Stomach (tissue), 9 donors: ENCODE data around the gene FBXO9. TPM values are rescaled to one million over a fixed set of nuclear protein-coding genes. Genes with fewer than 3 reads are reported as not detected.

Experiments
- DNase-seq, 2 donors: peaks; one replicate each; pipeline versions ENCODE4 v3.0.0 to v3.0.0-alpha.2; 2013 to 2019
- H3K27ac ChIP-seq, 5 donors: fragments of 200-600 bp in 4 of 5; sonication (generic) in 4 of 5; one replicate each; pipeline ENCODE4 v1.5.1; 2013 to 2019; ENCODE audit warnings: mild to moderate bottlenecking in 1 of 5, moderate library complexity in 1 of 5
- H3K27me3 ChIP-seq, 3 donors: fragments of 200-600 bp; sonication (generic); one replicate each; pipeline ENCODE4 v1.5.1; 2017 to 2019; ENCODE audit warnings: mixed run types in 1 of 3
- H3K36me3 ChIP-seq, 4 donors: fragments of 200-600 bp; sonication (generic); 1 replicate in 3 of 4; 2 replicates in 1 of 4; pipeline ENCODE4 v1.5.1; 2016 to 2019
- H3K4me1 ChIP-seq, 4 donors: fragments of 200-600 bp; sonication (generic); one replicate each; pipeline ENCODE4 v1.5.1; 2016 to 2019
- H3K4me3 ChIP-seq, 4 donors: fragments of 200-600 bp; sonication (generic) in 3 of 4; one replicate each; pipeline ENCODE4 v1.5.1; 2016 to 2019; ENCODE audit warnings: mild to moderate bottlenecking in 1 of 4
- H3K9me3 ChIP-seq, 4 donors: fragments of 200-600 bp; sonication (generic); one replicate each; pipeline ENCODE4 v1.5.1; 2016 to 2019
- EP300 ChIP-seq: sonication (generic); formaldehyde crosslinking; IDR thresholded peaks from one replicate; pipeline ENCODE4 v1.6.1; 2017; ENCODE audit warnings: antibody characterized with exemption
- POLR2A ChIP-seq, 4 donors: fragments of 450-650 bp; IDR thresholded peaks; one replicate each; pipeline ENCODE4 v1.6.1; 2016; ENCODE audit warnings: antibody characterized with exemption in 4 of 4, control low read depth in 2 of 4, mild to moderate bottlenecking in 1 of 4, moderate library complexity in 1 of 4
- POLR2AphosphoS5 ChIP-seq, 3 donors: sonication (generic); formaldehyde crosslinking; IDR thresholded peaks; one replicate each; pipeline ENCODE4 v1.6.1; 2016; ENCODE audit warnings: antibody characterized with exemption in 3 of 3
- WGBS, 5 donors: extraction: QIAGEN DNeasy Blood & Tissue Kit in 3 of 5; methylation state at CpG; one replicate each; pipeline versions ENCODE4 v1.1.5 to v1.1.7; 2013 to 2018; 5-methylcytosine and 5-hydroxymethylcytosine counted together
- intact Hi-C: fragments of 100-400 bp; cut with DNase I; formaldehyde crosslinking; loops from one replicate; pipeline ENCODE4 v1.15.1; 2023; ENCODE audit warnings: low total_unique reads
- polyA plus RNA-seq, 3 donors: library from polyadenylated mRNA; stranded (reverse); fragments of 200-250 nt; gene quantifications; one replicate each; pipeline ENCODE4 v1.2.3, GENCODE V29; 2013
- total RNA-seq, 5 donors: library from RNA; depleted of rRNA; stranded (reverse); fragments of >200 nt; gene quantifications; one replicate each; pipeline versions ENCODE4 v1.1.0 to v1.2.3, GENCODE V29; 2014 to 2016
- TF ChIP-seq, protein P1 (sequence below), 7 experiments: fragments of 450-650 bp in 4 of 7; fragments of 200-600 bp in 3 of 7; sonication (generic) in 3 of 7; IDR thresholded peaks; one replicate each; pipeline ENCODE4 v1.5.1; 2016 to 2019; ENCODE audit warnings: antibody characterized with exemption in 7 of 7, control low read depth in 2 of 7, mild to moderate bottlenecking in 1 of 7
- donor health status: healthy with polysubstance abuse.
- donor health status: Bipolar disorder and iron deficiency.
- donor health status: healthy.

Gene FBXO9
- total and polyA plus RNA-seq, 8 donors = 33.9 to 119 (median 59.9) TPM

DNA sequence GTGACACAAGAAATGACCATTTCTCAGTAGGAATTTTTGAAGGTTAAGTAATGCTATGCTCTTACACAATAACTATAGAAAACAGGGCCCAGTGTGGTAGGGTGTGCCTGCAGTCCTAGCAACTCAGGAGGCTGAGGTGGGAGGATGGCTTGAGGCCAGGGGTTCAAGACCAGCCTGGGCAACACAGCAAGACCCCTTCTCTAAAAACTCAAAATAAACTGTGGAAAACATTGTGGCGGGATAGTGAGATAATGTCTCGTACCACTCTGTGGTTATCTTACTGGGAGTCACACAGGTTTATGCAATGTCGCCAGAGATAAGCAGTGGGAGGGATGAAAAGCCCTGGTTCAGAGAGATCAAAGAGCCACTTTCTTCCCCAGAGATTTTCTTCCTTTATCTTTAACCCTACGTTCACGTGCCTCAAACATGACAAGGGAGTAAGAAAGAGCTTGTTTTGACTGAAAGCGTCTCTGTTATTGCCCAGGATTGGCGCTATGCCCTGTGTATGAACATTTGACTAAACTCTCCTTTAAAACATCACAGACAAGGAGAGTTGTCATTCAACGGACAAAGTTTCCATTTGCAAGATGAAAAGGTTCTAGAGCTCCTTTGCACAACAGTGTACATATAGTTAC lies 69.5 kb downstream of the FBXO9 start:
- H3K27ac ChIP-seq = no peak overlapping the region
- intact Hi-C loops = no loop called here

DNA sequence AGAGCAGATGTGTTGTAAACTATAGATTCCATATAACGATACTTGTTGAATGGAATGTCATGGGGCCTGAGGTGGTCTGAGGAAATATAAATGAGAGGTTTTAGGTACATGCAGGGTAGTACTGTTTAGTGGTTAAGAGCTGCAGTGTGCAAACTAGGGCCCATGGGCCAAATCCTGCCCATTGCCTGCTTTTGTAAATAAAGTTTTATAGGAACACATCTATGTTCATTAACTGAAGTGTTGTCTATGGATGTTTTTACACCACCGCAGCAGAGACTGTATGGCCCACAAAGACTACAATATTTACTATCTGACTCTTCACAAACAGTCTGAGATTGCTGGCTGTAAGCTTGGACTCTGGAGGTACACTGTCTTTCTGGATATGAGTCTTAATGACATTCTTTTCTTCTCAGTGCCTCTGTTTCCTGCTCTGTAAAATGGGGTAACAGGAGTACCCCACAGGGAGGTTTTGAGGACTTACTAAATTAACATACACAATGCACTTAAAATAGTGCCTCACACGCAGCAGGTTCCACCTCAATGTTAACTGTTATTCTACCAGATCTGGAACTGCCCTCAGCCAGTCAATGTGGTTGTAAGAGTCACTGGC lies 70.9 kb downstream of the FBXO9 start:
- H3K4me1 ChIP-seq = peaks cover 0 to 17% (median 4%) of the 10 kb centered on the region in 4 donors
- H3K4me3 ChIP-seq = no peak overlapping the region
- no peaks in the 10 kb centered on the region for H3K36me3 ChIP-seq
- TF ChIP-seq POLR2AphosphoS5 (IDR thresholded peaks at IDR 0.05) (no peak), EP300 (no peak), POLR2A (IDR thresholded peaks at IDR 0.05) (no peak)
- TF ChIP-seq, protein P1, sequence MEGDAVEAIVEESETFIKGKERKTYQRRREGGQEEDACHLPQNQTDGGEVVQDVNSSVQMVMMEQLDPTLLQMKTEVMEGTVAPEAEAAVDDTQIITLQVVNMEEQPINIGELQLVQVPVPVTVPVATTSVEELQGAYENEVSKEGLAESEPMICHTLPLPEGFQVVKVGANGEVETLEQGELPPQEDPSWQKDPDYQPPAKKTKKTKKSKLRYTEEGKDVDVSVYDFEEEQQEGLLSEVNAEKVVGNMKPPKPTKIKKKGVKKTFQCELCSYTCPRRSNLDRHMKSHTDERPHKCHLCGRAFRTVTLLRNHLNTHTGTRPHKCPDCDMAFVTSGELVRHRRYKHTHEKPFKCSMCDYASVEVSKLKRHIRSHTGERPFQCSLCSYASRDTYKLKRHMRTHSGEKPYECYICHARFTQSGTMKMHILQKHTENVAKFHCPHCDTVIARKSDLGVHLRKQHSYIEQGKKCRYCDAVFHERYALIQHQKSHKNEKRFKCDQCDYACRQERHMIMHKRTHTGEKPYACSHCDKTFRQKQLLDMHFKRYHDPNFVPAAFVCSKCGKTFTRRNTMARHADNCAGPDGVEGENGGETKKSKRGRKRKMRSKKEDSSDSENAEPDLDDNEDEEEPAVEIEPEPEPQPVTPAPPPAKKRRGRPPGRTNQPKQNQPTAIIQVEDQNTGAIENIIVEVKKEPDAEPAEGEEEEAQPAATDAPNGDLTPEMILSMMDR (IDR thresholded peaks at IDR 0.05) = no peak
- H3K9me3 ChIP-seq = no peaks in the 10 kb centered on the region
- DNase-seq = no peak
- intact Hi-C loops = no loop called here
- H3K27ac ChIP-seq = no peak overlapping the region
- WGBS, 5 donors = 86 to 94% (median 90%) methylated on average over 3 of the region's 3 CpGs
- no peaks in the 10 kb centered on the region for H3K27me3 ChIP-seq

More for the DNA sequence above, 69.5 kb downstream of the FBXO9 start:
- peaks cover 0 to 3% (median 1%) of the 10 kb centered on the region in 4 donors for H3K4me1 ChIP-seq
- no peaks in the 10 kb centered on the region for H3K27me3 ChIP-seq
- DNase-seq = no peak
- TF ChIP-seq, protein P1 (IDR thresholded peaks at IDR 0.05) = no peak
- TF ChIP-seq EP300 (no peak), POLR2A (IDR thresholded peaks at IDR 0.05) (no peak), POLR2AphosphoS5 (IDR thresholded peaks at IDR 0.05) (no peak)
- H3K4me3 ChIP-seq = no peak overlapping the region
- H3K9me3 ChIP-seq = no peaks in the 10 kb centered on the region
- WGBS, 5 donors = 14 to 56% (median 33%) methylated on average over 8 of the region's 8 CpGs
- no peaks in the 10 kb centered on the region for H3K36me3 ChIP-seq

DNA sequence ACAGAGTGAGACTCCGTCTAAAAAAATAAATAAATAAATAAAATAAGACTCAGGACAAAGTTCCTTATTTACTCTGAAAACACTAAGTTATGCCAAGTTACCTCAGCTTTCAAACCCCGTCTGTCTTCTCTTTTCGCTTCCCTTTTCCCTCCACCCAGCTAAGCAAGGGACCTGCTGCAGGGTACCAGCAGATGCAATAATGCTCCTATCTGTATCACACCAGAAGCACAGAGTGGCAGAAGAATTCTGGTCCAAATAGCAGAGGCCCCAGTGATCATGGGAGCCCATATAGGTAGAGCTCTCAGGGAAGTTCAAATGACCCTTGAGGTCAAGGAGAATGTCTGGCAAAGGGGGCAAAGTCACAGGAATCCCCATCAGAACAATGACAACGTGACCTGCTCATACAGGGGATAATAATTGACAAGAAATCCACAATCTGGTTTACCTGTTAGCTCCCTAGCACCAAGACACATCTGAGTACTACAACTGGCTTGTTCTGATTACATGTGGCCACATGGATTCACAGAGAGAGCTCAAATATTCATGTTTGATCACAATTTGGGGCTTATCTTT lies 74.7 kb downstream of the FBXO9 start:
- Histone ChIP-seq H3K4me3 (no peak overlapping the region), H3K27me3 (no peaks in the 10 kb centered on the region), H3K27ac (no peak overlapping the region), H3K4me1 (peaks cover 0 to 22% (median 4%) of the 10 kb centered on the region in 4 donors), H3K36me3 (no peaks in the 10 kb centered on the region), H3K9me3 (no peaks in the 10 kb centered on the region)
- no peak for TF ChIP-seq POLR2AphosphoS5 (IDR thresholded peaks at IDR 0.05)
- no peak for TF ChIP-seq POLR2A (IDR thresholded peaks at IDR 0.05)
- TF ChIP-seq, protein P1 (IDR thresholded peaks at IDR 0.05) = no peak
- TF ChIP-seq EP300 = no peak
- intact Hi-C loops = no loop called here
- DNase-seq = no peak
- WGBS, 5 donors = 53 to 72% (median 61%) methylated on average over 4 of the region's 4 CpGs

DNA sequence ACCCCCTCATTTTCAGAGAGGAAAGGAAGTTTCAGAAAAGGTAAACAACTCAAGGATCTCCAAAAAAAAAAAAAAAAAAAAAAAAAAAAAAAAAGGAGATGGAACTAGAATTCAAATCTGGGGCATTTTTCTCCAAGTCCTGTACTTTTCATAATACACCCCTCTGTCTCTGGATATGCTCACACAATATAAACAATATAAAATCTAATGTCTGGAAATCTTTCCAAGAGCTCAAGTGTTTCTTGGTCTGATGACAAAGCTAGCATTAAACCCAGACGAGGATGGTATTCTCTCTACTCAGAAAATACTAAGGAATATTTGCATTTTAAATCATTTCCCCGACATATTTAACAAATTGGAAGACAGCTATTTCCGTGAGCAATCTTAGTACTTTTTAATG lies 77.6 kb downstream of the FBXO9 start:
- no peak overlapping the region for H3K4me3 ChIP-seq
- intact Hi-C loops = no loop called here
- H3K4me1 ChIP-seq = peaks cover 0 to 22% (median 4%) of the 10 kb centered on the region in 4 donors
- peak overlapping the region in 1 of 5 donors; percentile 36 for H3K27ac ChIP-seq
- 57 to 73% (median 65%) methylated on average over 3 of the region's 3 CpGs for WGBS, 5 donors
- no peak for DNase-seq
- no peak for TF ChIP-seq POLR2AphosphoS5 (IDR thresholded peaks at IDR 0.05)
- no peak for TF ChIP-seq EP300
- no peak for TF ChIP-seq POLR2A (IDR thresholded peaks at IDR 0.05)
- TF ChIP-seq, protein P1 (IDR thresholded peaks at IDR 0.05) = no peak
- no peaks in the 10 kb centered on the region for H3K9me3 ChIP-seq
- no peaks in the 10 kb centered on the region for H3K27me3 ChIP-seq
- no peaks in the 10 kb centered on the region for H3K36me3 ChIP-seq
